Left ventricle myocardium inferior (tissue), 1 donor: ENCODE measurements around the gene NGLY1. TPM values are rescaled to one million over a fixed set of nuclear protein-coding genes. Genes with fewer than 3 reads are reported as not detected.

Experiments
- DNase-seq: peaks from one replicate; pipeline ENCODE4 v3.0.0-alpha.2; 2020
- H3K27ac ChIP-seq: fragments of 200-600 bp; replicated peaks from 2 replicates; pipeline ENCODE4 v1.8.0; 2021
- H3K27me3 ChIP-seq: fragments of 200-600 bp; 2 replicates; pipeline ENCODE4 v1.8.0; 2021; ENCODE audit warnings: low read depth
- H3K36me3 ChIP-seq: fragments of 200-600 bp; 2 replicates; pipeline ENCODE4 v1.8.0; 2021
- H3K4me1 ChIP-seq: fragments of 200-600 bp; 2 replicates; pipeline ENCODE4 v1.8.0; 2021
- H3K4me3 ChIP-seq: fragments of 200-600 bp; 2 replicates; pipeline ENCODE4 v1.8.0; 2021; ENCODE audit warnings: mild to moderate bottlenecking, moderate library complexity
- H3K9me3 ChIP-seq: fragments of 200-600 bp; replicated peaks from 2 replicates; pipeline ENCODE4 v1.8.0; 2021
- intact Hi-C: fragments of 100-400 bp; cut with micrococcal nuclease; formaldehyde crosslinking; loops from one replicate; pipeline ENCODE4 v1.11.0; 2022
- long read RNA-seq: library from polyadenylated mRNA; unstranded; transcript quantifications from one replicate; pipeline ENCODE4 v2.0.0, GENCODE V29; 2021
- total RNA-seq: library from RNA; stranded (reverse); fragmentation: NEBNext Ultra II Directional; extraction: Animal tissue kit (Norgen Biotek cat#: 25700); gene quantifications from one replicate; pipeline ENCODE4 v1.2.1, GENCODE V29; 2021
- TF ChIP-seq, protein P1 (sequence below): fragments of 200-600 bp; IDR thresholded peaks from 2 replicates; pipeline ENCODE4 v1.8.0; 2021; ENCODE audit warnings: antibody characterized with exemption, mild to moderate bottlenecking, borderline replicate concordance
- donor health status: DM: no; HTN: yes; CAD: no; lungs with severe emphysema.

Gene NGLY1
- total RNA-seq, result 27.7 TPM
- long read RNA-seq, transcript NGLY1-202 (12 exons, 2,473 nt), result major isoform, 162 of 184 reads
- long read RNA-seq, partial matches to known transcripts, result 1 of 184 reads
- long read RNA-seq, other reads (novel, unspliced or antisense), result 20 of 184 reads

- Histone ChIP-seq H3K4me3 (peak within 1 kb of the TSS; percentile 95), H3K27me3 (no peaks in the 10 kb centered on the region), H3K4me1 (peaks cover 39% of the 10 kb centered on the region), H3K9me3 (no peaks in the 10 kb centered on the region), H3K36me3 (peaks cover 2% of the 10 kb centered on the region), H3K27ac (peak within 1 kb of the TSS; percentile 93)
- peak; percentile 86 for DNase-seq
- intact Hi-C loops, result no loop called here
- TF ChIP-seq, protein P1, sequence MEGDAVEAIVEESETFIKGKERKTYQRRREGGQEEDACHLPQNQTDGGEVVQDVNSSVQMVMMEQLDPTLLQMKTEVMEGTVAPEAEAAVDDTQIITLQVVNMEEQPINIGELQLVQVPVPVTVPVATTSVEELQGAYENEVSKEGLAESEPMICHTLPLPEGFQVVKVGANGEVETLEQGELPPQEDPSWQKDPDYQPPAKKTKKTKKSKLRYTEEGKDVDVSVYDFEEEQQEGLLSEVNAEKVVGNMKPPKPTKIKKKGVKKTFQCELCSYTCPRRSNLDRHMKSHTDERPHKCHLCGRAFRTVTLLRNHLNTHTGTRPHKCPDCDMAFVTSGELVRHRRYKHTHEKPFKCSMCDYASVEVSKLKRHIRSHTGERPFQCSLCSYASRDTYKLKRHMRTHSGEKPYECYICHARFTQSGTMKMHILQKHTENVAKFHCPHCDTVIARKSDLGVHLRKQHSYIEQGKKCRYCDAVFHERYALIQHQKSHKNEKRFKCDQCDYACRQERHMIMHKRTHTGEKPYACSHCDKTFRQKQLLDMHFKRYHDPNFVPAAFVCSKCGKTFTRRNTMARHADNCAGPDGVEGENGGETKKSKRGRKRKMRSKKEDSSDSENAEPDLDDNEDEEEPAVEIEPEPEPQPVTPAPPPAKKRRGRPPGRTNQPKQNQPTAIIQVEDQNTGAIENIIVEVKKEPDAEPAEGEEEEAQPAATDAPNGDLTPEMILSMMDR, result peak; percentile 50
Observed at GRCh38 chr3:25782938-25783660, at the start of gene NGLY1. Gene NGLY1 (minus strand): TSS chr3:25783443. CDS start chr3:25783390, 53 bp downstream.

- peaks cover 8% of the 10 kb centered on the region for H3K27me3 ChIP-seq
- TF ChIP-seq, protein P1, result peak; percentile 12
- intact Hi-C loops, result no loop called here
- H3K36me3 ChIP-seq, result no peaks in the 10 kb centered on the region
- H3K4me1 ChIP-seq, result no peaks in the 10 kb centered on the region
- H3K4me3 ChIP-seq, result no peak overlapping the region
- H3K27ac ChIP-seq, result no peak overlapping the region
- H3K9me3 ChIP-seq, result no peaks in the 10 kb centered on the region
- no peak for DNase-seq
Observed at GRCh38 chr3:25831578-25831977, 48.3 kb upstream of the NGLY1 start.

DNA sequence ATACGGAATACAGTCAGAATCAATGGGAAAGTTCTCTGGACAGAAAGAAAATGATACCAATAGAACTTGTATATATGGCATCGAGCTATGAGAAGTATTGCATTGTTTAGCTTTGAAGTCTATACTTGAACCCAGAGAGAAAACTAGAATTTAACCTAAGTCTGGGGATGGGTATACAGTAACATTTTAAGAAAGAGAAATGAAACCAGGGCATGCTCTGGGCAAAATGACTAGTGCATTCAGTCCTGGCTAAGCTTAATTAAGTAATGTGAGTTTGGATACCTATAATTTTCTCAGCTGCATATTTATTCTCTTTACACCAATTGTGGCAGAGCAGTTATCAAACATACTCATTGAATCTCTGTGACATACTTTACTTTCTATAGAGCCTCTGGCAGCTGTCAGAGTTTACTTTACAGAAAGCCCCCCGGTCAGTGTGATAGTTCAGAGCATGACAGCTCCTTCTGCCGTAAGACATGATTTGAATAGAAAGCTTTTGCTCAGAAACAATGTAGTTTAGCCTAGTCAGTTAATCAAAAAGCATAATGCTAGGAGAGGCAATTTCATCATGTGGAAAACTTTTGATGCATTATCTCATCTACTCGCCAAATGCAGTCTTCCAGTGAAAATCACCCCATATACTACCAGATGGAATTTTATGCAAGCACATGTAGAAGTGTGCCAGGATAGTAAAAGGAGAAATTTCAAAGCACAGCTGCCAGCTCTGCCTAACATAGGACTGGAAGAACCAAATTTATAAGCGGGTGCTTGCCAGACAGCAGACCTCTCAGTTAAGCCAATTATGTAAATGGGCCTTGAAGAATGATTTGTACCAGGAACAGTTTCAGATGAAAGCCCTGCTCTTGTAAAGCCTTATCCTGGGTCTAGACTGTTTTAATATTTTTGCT is 47.4 kb upstream of the NGLY1 start:
- Histone ChIP-seq H3K27me3 (peaks cover under 1% of the 10 kb centered on the region), H3K36me3 (no peaks in the 10 kb centered on the region), H3K9me3 (no peaks in the 10 kb centered on the region), H3K27ac (no peak overlapping the region), H3K4me1 (no peaks in the 10 kb centered on the region), H3K4me3 (no peak overlapping the region)
- intact Hi-C loops, result no loop called here
- no peak for DNase-seq
- TF ChIP-seq, protein P1, result no peak

- no peaks in the 10 kb centered on the region for H3K27me3 ChIP-seq
- DNase-seq, result no peak
- intact Hi-C loops, result no loop called here
- no peaks in the 10 kb centered on the region for H3K9me3 ChIP-seq
- H3K4me1 ChIP-seq, result no peaks in the 10 kb centered on the region
- H3K36me3 ChIP-seq, result no peaks in the 10 kb centered on the region
- no peak overlapping the region for H3K27ac ChIP-seq
- TF ChIP-seq, protein P1, result no peak
- no peak overlapping the region for H3K4me3 ChIP-seq
Observed at GRCh38 chr3:25826510-25826909, 43.3 kb upstream of the NGLY1 start.

- Histone ChIP-seq H3K36me3 (no peaks in the 10 kb centered on the region), H3K4me1 (no peaks in the 10 kb centered on the region), H3K27me3 (no peaks in the 10 kb centered on the region), H3K27ac (no peak overlapping the region), H3K4me3 (no peak overlapping the region), H3K9me3 (no peaks in the 10 kb centered on the region)
- TF ChIP-seq, protein P1, result no peak
- no peak for DNase-seq
- intact Hi-C loops, result no loop called here
Observed at GRCh38 chr3:25823314-25823713, 40.1 kb upstream of the NGLY1 start.
